ENCODE measurements around the gene ARHGAP26.

DNA sequence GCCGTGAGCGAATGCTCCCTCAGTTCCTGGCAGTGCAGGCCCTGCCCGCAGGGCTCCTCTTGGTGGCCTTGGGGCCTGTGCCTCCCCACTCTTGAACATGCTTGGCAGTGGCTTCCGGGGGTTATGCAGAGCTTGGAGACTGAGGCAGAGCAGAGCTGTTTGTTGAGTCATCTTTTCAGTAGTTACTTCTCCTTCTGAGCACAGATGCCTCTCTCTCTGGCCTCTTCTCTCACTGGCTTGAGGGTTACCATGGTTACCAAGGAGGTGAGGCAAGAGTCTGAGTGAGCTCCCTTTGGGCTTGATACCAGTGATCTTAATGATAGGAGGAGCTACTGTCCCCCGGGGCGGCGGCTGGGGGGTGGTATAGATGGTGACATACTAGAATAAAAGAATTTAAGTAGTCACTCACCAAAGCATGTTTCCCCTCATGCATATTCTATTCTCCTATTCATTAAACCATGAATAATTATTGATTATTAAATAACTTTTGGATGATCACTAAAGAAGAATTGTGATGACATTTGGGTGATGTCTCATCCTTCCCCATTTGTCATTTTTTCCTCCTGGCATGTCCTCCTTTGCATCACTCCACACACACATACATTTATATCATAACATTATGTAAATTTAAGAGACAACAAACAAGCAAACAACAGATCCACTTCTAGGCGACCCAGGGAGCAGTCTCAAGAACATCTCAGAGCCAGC, 111.1 kb downstream of the ARHGAP26 start:
- TF ChIP-seq POLR2A (IDR thresholded peaks at IDR 0.05; ENCODE audit: low read depth) = no peak
- TF ChIP-seq, protein P1, sequence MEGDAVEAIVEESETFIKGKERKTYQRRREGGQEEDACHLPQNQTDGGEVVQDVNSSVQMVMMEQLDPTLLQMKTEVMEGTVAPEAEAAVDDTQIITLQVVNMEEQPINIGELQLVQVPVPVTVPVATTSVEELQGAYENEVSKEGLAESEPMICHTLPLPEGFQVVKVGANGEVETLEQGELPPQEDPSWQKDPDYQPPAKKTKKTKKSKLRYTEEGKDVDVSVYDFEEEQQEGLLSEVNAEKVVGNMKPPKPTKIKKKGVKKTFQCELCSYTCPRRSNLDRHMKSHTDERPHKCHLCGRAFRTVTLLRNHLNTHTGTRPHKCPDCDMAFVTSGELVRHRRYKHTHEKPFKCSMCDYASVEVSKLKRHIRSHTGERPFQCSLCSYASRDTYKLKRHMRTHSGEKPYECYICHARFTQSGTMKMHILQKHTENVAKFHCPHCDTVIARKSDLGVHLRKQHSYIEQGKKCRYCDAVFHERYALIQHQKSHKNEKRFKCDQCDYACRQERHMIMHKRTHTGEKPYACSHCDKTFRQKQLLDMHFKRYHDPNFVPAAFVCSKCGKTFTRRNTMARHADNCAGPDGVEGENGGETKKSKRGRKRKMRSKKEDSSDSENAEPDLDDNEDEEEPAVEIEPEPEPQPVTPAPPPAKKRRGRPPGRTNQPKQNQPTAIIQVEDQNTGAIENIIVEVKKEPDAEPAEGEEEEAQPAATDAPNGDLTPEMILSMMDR (IDR thresholded peaks at IDR 0.05) = no peak
- no peak for TF ChIP-seq EP300 (IDR thresholded peaks at IDR 0.05)
- TF ChIP-seq POLR2AphosphoS5 (IDR thresholded peaks at IDR 0.05) = no peak
